ENCODE data around the gene FAT1. TPM values are rescaled to one million over a fixed set of nuclear protein-coding genes. Genes with fewer than 3 reads are reported as not detected.

FAT1 gene
- total RNA-seq, 4 donors from 2014 or later: 56.4 to 79.9 (median 67.7) TPM

DNA sequence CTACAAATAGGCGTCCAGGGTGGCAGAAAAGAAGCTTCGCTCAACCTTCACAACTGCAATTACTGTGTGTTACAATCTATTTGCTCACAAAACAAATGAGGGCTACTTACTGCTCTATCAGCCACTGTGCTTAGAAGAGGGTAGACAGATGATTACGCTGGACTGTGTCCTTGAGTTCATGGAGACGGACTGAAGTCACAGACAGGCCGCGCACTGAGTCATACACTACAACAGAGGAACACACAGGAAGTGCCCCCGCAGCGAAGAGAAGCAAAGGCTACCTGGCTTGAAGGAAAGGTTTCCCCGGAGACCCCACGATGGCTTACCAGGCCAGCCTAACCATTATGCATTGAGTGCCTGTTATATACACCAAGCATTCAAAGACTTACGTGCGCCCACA is 25.6 kb downstream of the FAT1 start:
- no peak for TF ChIP-seq CTCF (IDR thresholded peaks at IDR 0.05; ENCODE audit: low read depth)

- no peak for TF ChIP-seq CTCF (IDR thresholded peaks at IDR 0.05; ENCODE audit: low read depth)
Measured at GRCh38 chr4:186695392-186695791, 28.3 kb downstream of the FAT1 start.

DNA sequence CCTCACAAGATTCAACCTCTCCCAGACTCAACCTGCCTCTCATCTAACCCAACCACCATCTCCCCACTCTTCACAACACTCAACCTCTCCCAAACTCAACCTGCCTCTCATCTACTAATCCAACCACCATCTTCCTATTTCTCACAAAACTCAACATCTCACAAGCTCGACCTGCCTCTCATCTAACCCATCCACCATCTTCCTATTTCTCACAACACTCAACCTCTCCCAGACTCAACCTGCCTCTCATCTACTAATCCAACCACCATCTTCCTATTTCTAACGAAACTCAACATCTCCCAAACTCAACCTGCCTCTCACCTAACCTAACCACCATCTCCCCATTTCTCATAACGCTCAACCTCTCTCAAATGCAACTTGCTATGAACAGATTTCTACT is 29.8 kb downstream of the FAT1 start:
- no peak for TF ChIP-seq CTCF (IDR thresholded peaks at IDR 0.05; ENCODE audit: low read depth)

DNA sequence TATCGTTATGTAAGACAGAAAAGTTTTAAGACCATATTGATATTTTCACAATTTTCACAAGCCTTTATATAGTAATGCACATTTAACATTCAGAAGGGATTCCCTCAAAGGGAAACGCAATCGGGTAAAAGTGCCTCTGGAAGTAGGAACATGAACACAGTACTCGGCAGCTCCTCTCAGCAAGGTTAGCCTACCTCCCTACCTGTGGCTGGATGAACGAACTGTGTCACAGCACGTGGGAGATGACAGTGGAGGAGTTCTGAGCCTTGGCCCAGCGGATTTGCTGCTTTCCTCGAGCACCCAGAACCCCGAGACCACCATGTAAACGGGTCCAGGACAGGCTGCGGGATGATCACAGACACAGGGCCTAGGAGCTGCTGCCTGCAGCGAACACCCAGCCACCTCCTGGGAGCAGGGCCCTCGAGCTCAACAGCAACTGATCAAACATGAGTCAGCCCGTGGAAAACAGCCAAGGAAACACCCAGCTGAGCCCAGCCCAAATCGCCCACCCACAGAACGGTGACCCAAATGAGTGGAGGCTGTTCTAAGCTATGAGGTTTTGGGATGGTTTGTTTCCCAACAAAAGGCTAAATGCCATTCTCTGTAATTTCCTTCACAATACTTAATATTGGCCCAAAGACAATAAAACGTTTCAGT is 30.4 kb downstream of the FAT1 start:
- TF ChIP-seq CTCF (IDR thresholded peaks at IDR 0.05; ENCODE audit: low read depth): no peak

- no peak for TF ChIP-seq CTCF (IDR thresholded peaks at IDR 0.05; ENCODE audit: low read depth)
Measured at GRCh38 chr4:186691396-186691795, 32.3 kb downstream of the FAT1 start.

- TF ChIP-seq CTCF (IDR thresholded peaks at IDR 0.05; ENCODE audit: low read depth): no peak
Measured at GRCh38 chr4:186689476-186689875, 34.2 kb downstream of the FAT1 start.

- TF ChIP-seq CTCF (IDR thresholded peaks at IDR 0.05; ENCODE audit: low read depth): no peak
Measured at GRCh38 chr4:186688150-186688943, 35.3 kb downstream of the FAT1 start.

Data from subcutaneous adipose tissue (tissue), 4 donors.